ENCODE data around the gene S100A3.
"Not testable (repeated sequence)": the region's sequence is repeated elsewhere in the genome, so short reads cannot be mapped to it uniquely, and the experiment has no call there.

Gene S100A3

DNA sequence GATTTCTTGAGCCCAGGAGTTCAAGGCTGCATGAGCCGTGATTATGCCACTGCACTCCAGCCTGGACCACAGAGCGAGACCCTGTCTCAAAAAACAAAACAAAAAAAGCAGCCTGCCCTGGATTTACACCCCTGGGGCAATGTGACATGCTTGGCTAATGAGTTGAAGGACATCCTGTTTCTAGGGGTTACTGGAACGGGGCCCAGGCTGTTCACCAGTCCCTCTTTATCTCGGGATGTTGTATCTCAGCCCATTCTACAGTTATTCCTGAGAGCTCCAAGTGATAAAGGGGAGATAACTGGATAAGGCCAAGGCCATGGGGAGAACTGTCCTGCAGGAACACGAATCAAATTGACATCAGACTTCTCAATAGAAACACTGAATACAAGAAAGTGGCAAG, 38.3 kb upstream of the S100A3 start:
- TF ChIP-seq, protein P1, sequence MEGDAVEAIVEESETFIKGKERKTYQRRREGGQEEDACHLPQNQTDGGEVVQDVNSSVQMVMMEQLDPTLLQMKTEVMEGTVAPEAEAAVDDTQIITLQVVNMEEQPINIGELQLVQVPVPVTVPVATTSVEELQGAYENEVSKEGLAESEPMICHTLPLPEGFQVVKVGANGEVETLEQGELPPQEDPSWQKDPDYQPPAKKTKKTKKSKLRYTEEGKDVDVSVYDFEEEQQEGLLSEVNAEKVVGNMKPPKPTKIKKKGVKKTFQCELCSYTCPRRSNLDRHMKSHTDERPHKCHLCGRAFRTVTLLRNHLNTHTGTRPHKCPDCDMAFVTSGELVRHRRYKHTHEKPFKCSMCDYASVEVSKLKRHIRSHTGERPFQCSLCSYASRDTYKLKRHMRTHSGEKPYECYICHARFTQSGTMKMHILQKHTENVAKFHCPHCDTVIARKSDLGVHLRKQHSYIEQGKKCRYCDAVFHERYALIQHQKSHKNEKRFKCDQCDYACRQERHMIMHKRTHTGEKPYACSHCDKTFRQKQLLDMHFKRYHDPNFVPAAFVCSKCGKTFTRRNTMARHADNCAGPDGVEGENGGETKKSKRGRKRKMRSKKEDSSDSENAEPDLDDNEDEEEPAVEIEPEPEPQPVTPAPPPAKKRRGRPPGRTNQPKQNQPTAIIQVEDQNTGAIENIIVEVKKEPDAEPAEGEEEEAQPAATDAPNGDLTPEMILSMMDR (IDR thresholded peaks at IDR 0.05; ENCODE audit: insufficient read depth, low read length, missing control alignments), result no peak
- H3K4me3 ChIP-seq (ENCODE audit: low read depth, low read length), result no peak overlapping the region
- ChIA-PET POLR2A (interaction anchor here (1.1 to 1.4 kb wide), 2 partner anchors 12 to 40 kb away, joined by 4 to 6 read pairs; partner anchors contain the start of gene S100A13), CTCF (interaction anchor here (1.4 to 2.8 kb wide), 3 partner anchors 15 to 79 kb away, joined by 4 to 14 read pairs (median 5); no protein-coding TSS in a partner anchor)
- DNase-seq (ENCODE audit: low read depth, low spot score), result no peak

DNA sequence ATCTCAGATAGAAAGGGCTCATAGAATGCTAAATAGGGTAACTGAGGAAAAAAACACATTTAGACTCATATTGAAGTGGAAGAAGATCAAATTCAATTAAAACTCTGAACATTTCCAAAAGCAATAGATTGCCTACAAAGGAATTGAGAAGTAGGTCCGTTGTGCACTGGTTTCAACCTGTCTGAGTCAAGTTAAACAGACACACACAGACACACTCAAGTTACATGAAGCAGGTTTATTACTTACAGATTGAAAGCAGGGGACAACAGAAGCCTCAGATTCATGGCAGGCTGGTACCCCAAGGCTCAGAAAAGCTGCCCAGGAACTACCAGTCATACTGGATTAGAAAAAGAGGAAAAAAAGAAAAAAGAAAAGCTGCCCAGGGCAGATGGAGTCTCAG, 37.3 kb upstream of the S100A3 start:
- TF ChIP-seq, protein P1 (IDR thresholded peaks at IDR 0.05; ENCODE audit: insufficient read depth, low read length, missing control alignments), result no peak
- DNase-seq (ENCODE audit: low read depth, low spot score), result no peak
- CTCF ChIA-PET, result interaction anchor here (0.6 to 2.9 kb wide), 9 partner anchors 14 to 91 kb away, joined by 3 to 14 read pairs (median 4); partner anchors contain the start of gene S100A13
- no peak overlapping the region for H3K4me3 ChIP-seq (ENCODE audit: low read depth, low read length)
- POLR2A ChIA-PET, result interaction anchor here (0.6 to 1.4 kb wide), 3 partner anchors 13 to 56 kb away, joined by 3 to 6 read pairs (median 4); partner anchors contain the start of gene S100A13

DNA sequence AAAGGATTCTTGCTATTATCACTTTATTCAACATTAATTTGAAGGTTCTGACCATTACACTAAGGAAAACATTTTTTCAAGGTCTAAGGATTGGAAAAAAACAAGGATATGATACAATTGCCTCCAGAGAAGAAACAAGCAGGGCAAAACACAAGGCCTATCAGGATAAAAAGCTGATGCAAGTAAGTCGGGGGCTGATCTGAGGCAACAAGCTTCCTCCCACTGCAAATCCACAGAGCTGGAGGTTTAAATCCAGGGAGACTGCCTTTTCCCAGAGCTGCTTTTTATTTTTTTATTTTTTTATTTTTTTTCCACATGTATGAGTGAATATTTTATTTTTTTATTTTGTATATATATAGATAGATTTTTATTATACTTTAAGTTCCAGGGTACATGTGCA, 35.9 kb upstream of the S100A3 start:
- ChIA-PET CTCF (interaction anchor here (0.9 to 2.9 kb wide), 5 partner anchors 13 to 74 kb away, joined by 3 to 14 read pairs (median 4); partner anchors contain the start of gene S100A13), POLR2A (no interaction called here)
- DNase-seq (ENCODE audit: low read depth, low spot score), result no peak
- TF ChIP-seq, protein P1 (IDR thresholded peaks at IDR 0.05; ENCODE audit: insufficient read depth, low read length, missing control alignments), result no peak
- no peak overlapping the region for H3K4me3 ChIP-seq (ENCODE audit: low read depth, low read length)

DNA sequence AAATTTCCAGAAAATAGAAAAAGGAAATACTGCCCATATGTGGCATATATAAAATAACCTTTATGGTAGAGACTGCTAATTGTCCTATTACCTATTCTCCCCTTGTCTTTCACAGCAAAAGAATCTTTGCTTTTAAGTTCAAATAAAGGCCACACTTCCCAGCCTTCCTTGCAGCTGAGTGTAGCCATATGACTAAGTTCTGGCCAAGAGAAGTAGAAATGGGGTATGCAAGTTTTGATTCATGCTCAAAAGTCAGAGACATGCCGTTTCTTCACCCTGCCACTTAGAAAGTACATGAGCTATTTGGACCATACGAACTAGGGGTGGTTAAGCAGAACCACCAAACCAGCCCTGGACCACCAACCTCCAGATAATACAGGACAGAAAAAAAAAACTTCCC, 34.9 kb upstream of the S100A3 start:
- POLR2A ChIA-PET, result interaction anchor here (1.1 kb wide), 1 partner anchor 50 kb away, joined by 3 read pairs; no protein-coding TSS in a partner anchor

DNA sequence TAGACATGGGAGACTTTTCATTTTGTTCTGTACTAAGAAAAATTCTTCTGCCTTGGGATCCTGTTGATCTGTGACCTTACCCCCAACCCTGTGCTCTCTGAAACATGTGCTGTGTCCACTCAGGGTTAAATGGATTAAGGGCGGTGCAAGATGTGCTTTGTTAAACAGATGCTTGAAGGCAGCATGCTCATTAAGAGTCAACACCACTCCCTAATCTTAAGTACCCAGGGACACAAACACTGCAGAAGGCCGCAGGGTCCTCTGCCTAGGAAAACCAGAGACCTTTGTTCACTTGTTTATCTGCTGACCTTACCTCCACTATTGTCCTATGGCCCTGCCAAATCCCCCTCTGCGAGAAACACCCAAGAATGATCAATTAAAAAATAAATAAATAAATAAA, 34.5 kb upstream of the S100A3 start:
- not testable (repeated sequence) for H3K4me3 ChIP-seq (ENCODE audit: low read depth, low read length); DNase-seq (ENCODE audit: low read depth, low spot score)
- ChIA-PET POLR2A (interaction anchor here (1.1 kb wide), 1 partner anchor 49 kb away, joined by 3 read pairs; no protein-coding TSS in a partner anchor), CTCF (interaction anchor here (1.0 to 2.9 kb wide), 2 partner anchors 15 to 50 kb away, joined by 3 to 10 read pairs; no protein-coding TSS in a partner anchor)

More for the DNA sequence above, 34.9 kb upstream of the S100A3 start:
- TF ChIP-seq, protein P1 (IDR thresholded peaks at IDR 0.05; ENCODE audit: insufficient read depth, low read length, missing control alignments), result no peak
- no peak for DNase-seq (ENCODE audit: low read depth, low spot score)
- CTCF ChIA-PET, result interaction anchor here (0.7 to 2.9 kb wide), 4 partner anchors 11 to 51 kb away, joined by 3 to 10 read pairs (median 3); no protein-coding TSS in a partner anchor
- no peak overlapping the region for H3K4me3 ChIP-seq (ENCODE audit: low read depth, low read length)

DNA sequence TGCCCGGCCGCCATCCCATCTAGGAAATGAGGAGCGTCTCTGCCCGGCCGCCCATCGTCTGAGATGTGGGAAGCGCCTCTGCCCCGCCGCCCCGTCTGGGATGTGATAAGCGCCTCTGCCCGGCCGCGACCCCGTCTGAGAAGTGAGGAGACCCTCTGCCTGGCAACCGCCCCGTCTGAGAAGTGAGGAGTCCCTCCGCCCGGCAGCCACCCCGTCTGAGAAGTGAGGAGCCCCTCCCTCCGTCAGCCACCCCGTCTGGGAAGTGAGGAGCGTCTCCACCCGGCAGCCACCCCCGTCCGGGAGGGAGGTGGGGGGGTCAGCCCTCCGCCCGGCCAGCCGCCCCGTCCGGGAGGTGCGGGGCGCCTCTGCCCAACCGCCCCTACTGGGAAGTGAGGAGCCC, 33.8 kb upstream of the S100A3 start:
- H3K4me3 ChIP-seq (ENCODE audit: low read depth, low read length); POLR2A ChIA-PET; CTCF ChIA-PET; DNase-seq (ENCODE audit: low read depth, low spot score): not testable (repeated sequence)

DNA sequence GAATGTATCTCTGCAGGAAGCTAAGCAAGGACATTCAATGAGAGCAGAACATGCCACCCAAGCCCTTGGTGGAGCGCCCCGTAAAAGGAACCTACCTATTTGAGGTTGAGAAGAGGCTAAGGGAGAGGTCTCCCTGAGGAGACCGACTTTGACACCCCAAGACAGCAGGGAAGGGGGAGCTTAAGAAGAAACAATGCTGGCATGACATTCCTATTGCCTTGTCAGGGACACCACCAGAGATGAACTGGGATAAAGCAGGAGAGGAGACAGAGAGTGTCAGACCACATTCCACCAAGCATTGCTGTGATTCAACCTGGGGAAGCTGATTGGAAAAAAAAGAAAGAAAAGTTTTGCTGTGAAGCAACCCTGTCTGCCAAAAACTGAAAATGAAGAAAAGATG, 29.9 kb upstream of the S100A3 start:
- no peak for DNase-seq (ENCODE audit: low read depth, low spot score)
- ChIA-PET POLR2A (no interaction called here), CTCF (interaction anchor here (0.8 to 4.2 kb wide), 4 partner anchors 10 to 68 kb away, joined by 3 to 26 read pairs (median 12); no protein-coding TSS in a partner anchor)
- TF ChIP-seq, protein P1 (IDR thresholded peaks at IDR 0.05; ENCODE audit: insufficient read depth, low read length, missing control alignments), result no peak
- H3K4me3 ChIP-seq (ENCODE audit: low read depth, low read length), result no peak overlapping the region
